HFF-Myc (cell line): Measurements from ENCODE around the gene PHF1.

ENCODE experiments used
- DNase-seq: peaks from one replicate; pipeline ENCODE4 v3.0.0-alpha.2; 2011; ENCODE audit warnings: low read depth; ENCODE audit errors: extremely low read depth
- H3K4me3 ChIP-seq: replicated peaks from 2 replicates; pipeline ENCODE4 v1.5.1; 2011; ENCODE audit warnings: low read depth, mild to moderate bottlenecking, control low read depth, low read length
- CTCF ChIP-seq: IDR thresholded peaks from 2 replicates; pipeline ENCODE4 v1.5.1; 2012; ENCODE audit warnings: mild to moderate bottlenecking, low read depth, low read length, control low read depth; ENCODE audit errors: missing control alignments

PHF1 gene

GRCh38 chr6:33416386-33417127 lies 5.7 kb downstream of the PHF1 start:
- TF ChIP-seq CTCF: no peak

DNA sequence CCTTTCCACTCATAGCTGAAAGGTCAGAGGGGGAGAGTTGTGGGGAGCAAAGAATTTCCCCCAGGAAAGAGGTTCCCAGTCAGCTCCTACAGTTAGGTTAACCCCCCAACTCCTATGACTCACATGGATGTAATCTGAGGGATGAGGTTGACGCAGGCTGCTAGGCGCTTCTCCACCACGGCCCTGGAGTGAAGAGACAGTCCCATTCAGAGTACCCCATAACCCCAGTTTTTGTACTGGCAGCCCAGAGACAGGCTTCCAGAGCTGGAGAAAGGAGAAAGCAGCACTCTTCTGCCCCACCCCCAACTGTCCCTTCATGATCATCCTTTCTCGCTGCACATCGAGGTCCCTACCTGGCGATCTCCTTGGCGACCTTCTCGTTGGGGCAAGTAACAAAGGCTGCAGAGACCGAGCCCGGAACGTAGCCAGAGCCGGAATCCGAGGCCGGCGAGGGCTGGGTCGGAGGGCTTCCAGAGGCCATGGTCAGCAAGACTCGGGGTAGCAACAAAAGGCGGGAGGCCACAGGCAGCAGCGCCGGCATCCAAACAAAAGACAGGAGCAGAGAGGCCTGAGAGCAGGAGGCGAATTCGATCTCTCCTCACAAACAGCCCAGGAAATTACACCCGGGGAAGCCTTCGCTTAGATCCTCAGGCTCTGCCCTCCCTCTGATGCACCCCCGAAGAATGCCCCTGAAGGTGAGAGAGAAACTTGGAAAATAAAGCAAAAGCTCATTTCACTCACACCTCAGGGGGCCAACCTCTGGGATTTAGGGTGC lies 6.5 kb downstream of the PHF1 start:
- no peak for DNase-seq

More at GRCh38 chr6:33416386-33417127, 5.7 kb downstream of the PHF1 start:
- peak overlapping the region; percentile 97 for H3K4me3 ChIP-seq
- DNase-seq: no peak

DNA sequence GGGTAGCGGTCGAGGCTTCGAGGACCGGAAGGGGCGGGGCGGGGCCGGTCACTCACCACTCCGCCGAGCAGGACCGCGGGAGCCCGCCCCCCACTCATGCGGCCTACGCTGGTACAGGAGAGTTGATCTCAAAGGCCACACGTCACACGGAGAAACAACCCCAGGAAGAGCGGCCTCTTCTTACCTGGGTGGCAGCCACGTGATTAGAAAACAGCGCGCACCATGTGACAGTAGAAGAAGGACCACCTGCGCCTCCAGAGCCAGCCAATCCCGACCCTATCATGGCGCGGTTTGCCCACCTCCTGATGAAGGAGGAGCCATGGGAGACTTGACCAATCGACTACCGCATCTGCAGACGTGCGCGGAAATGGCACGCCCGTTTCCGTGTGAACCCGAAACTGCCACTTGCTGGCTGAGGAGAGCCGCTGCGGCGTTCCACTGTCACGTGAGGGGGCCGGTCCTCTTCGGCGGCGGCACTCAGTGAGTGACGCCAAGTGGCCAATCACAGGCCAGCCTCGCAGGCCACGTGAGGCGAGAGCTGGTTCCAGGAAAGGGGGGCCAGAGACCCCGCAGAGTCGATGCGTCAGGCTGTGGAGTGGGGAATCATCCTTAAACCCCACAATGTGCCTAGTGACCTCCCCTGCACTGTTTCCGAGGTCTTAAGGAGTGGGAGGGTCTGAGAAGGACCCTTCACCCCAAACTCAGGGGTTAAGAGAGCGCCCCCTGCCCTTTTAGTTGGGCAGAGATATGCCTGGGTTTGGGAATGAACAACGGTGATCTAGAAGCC lies 7.3 kb downstream of the PHF1 start, which contains the start of gene CUTA:
CUTA (minus strand) TSS at position 205 of the 787 bp plus-strand sequence; CDS start at position 98, 107 bp downstream.
- H3K4me3 ChIP-seq: peak within 1 kb of the TSS; percentile 97
- DNase-seq: peak; percentile 99
- TF ChIP-seq CTCF: peak; percentile 38

More for the DNA sequence above, 6.5 kb downstream of the PHF1 start:
- peak overlapping the region; percentile 97 for H3K4me3 ChIP-seq
- no peak for TF ChIP-seq CTCF

DNA sequence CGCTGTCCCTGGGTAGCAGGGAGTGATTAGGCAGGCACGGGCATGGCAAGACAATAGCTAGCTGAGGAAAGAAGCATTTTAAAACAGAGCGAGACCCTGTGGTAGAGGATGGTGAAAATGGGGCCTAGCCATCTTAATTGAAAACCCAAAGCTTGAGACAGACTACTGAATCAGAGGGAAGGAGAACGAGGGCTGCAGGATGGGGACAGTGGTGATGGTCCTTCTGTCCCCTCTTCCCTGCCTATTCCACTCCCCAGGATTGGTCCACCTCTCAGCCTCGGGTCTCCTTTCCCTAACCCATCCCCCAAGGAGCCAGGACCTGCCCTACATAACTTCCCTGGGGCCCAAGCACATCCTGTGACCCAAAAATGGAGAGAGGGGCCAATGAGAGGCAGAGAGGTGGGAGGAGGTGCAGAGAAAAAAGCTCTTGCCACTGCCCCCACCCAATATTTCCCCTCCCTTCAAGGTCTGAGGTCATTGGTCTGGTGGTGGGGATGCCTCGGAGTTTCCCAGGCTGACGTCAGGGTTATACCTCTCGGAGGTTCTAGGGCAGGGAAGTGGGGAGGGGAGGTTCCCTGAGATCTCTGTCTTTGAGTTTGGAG lies 8.0 kb downstream of the PHF1 start:
- no peak for TF ChIP-seq CTCF
- no peak for DNase-seq

GRCh38 chr6:33419580-33420490 lies 9.0 kb downstream of the PHF1 start, which contains the start of gene SYNGAP1:
TSS of gene SYNGAP1 (plus strand) at chr6:33420065. CDS start at chr6:33420265, 200 bp downstream.
- no peak for TF ChIP-seq CTCF
- DNase-seq: no peak
- H3K4me3 ChIP-seq: peak within 1 kb of the TSS; percentile 41

More for the DNA sequence above, 8.0 kb downstream of the PHF1 start:
- H3K4me3 ChIP-seq: peak overlapping the region; percentile 97
